MCF 10A (cell line): Measurements from ENCODE around the gene TPSD1. TPM values are rescaled to one million over a fixed set of nuclear protein-coding genes. Genes with fewer than 3 reads are reported as not detected.

ENCODE experiments used
- BruUV-seq: library from RNA; stranded (reverse); fragments of 400-500 nt; replicated peaks from 2 replicates; lab custom pipeline; 2021; lab: Mats Ljungman, UMichigan
- CTCF ChIA-PET: fragments of 300-600 bp; sonication (Branson Sonifier 250); formaldehyde crosslinking; extraction: SDS; loops from one replicate; lab custom pipeline; 2021; ENCODE audit warnings: antibody characterized with exemption, inconsistent platforms; lab: Yijun Ruan, JAX
- POLR2A ChIA-PET: fragments of 300-600, 350-650 bp; sonication (Branson Sonifier 250); formaldehyde crosslinking; extraction: SDS; loops from one replicate; lab custom pipeline; 2020; ENCODE audit warnings: antibody characterized with exemption, inconsistent platforms; lab: Yijun Ruan, JAX
- DNase-seq: peaks from one replicate; pipeline ENCODE4 v3.0.0-alpha.2; 2018; ENCODE audit not compliant: unreplicated experiment
- H3K27ac Mint-ChIP-seq: one replicate; pipeline ENCODE4 v1.8.0; 2022; ENCODE audit warnings: mild to moderate bottlenecking, low read depth, mixed read lengths; ENCODE audit not compliant: unreplicated experiment
- H3K27me3 Mint-ChIP-seq: one replicate; pipeline ENCODE4 v1.8.0; 2022; ENCODE audit warnings: mixed read lengths; ENCODE audit not compliant: insufficient read depth, unreplicated experiment
- H3K36me3 Mint-ChIP-seq: one replicate; pipeline ENCODE4 v1.8.0; 2022; ENCODE audit warnings: mild to moderate bottlenecking, moderate library complexity, mixed read lengths; ENCODE audit not compliant: insufficient read depth, unreplicated experiment
- H3K4me1 Mint-ChIP-seq: one replicate; pipeline ENCODE4 v1.8.0; 2022; ENCODE audit warnings: mixed read lengths; ENCODE audit not compliant: insufficient read depth, unreplicated experiment
- H3K4me3 Mint-ChIP-seq: one replicate; pipeline ENCODE4 v1.8.0; 2022; ENCODE audit warnings: mild to moderate bottlenecking, moderate library complexity, mixed read lengths; ENCODE audit not compliant: unreplicated experiment
- H3K9me3 Mint-ChIP-seq: one replicate; pipeline ENCODE4 v1.8.0; 2022; ENCODE audit warnings: mixed read lengths; ENCODE audit not compliant: unreplicated experiment
- CTCF ChIP-seq: fragments of 200-600 bp; IDR thresholded peaks from one replicate; pipeline ENCODE4 v1.8.0; 2022; ENCODE audit warnings: antibody characterized with exemption, mild to moderate bottlenecking; ENCODE audit not compliant: unreplicated experiment
- intact Hi-C: fragments of 100-400 bp; cut with micrococcal nuclease; formaldehyde crosslinking; loops from 2 replicates; pipeline ENCODE4 v1.14.1; 2022
- total RNA-seq: library from RNA; stranded (reverse); gene quantifications from 2 replicates; pipeline ENCODE4 v1.2.3, GENCODE V29; 2022

TPSD1 gene
- total RNA-seq, 1 experiment from 2014 or later, result not detected

- DNase-seq, result no peak
- Mint-ChIP-seq H3K9me3 (no peaks in the 10 kb centered on the region), H3K36me3 (no peaks in the 10 kb centered on the region), H3K27me3 (peaks cover 22% of the 10 kb centered on the region), H3K27ac (no peak overlapping the region), H3K4me3 (no peak overlapping the region), H3K4me1 (no peaks in the 10 kb centered on the region)
- no TSS peak for BruUV-seq
- ChIA-PET CTCF (interaction anchor here (0.6 kb wide), 1 partner anchor 234 kb away, joined by 5 read pairs; no protein-coding TSS in a partner anchor), POLR2A (no interaction called here)
- intact Hi-C loops, result no loop called here
- TF ChIP-seq CTCF, result no peak
These were observed 46.8 kb upstream of the TPSD1 start for GRCh38 chr16:1209081-1209480.

GRCh38 chr16:1210461-1210860 lies 45.4 kb upstream of the TPSD1 start:
- DNase-seq, result no peak
- no peaks in the 10 kb centered on the region for H3K4me1 Mint-ChIP-seq
- H3K27ac Mint-ChIP-seq, result no peak overlapping the region
- intact Hi-C loops, result no loop called here
- no peak for TF ChIP-seq CTCF
- ChIA-PET CTCF (no interaction called here), POLR2A (no interaction called here)
- BruUV-seq, result no TSS peak
- no peaks in the 10 kb centered on the region for H3K9me3 Mint-ChIP-seq
- H3K36me3 Mint-ChIP-seq, result no peaks in the 10 kb centered on the region
- no peak overlapping the region for H3K4me3 Mint-ChIP-seq
- peaks cover 22% of the 10 kb centered on the region for H3K27me3 Mint-ChIP-seq

GRCh38 chr16:1211451-1212268 lies 44.2 kb upstream of the TPSD1 start:
- DNase-seq, result no peak
- no peaks in the 10 kb centered on the region for H3K4me1 Mint-ChIP-seq
- peaks cover 21% of the 10 kb centered on the region for H3K27me3 Mint-ChIP-seq
- CTCF ChIA-PET, result no interaction called here
- no peaks in the 10 kb centered on the region for H3K9me3 Mint-ChIP-seq
- H3K4me3 Mint-ChIP-seq, result no peak overlapping the region
- POLR2A ChIA-PET, result no interaction called here
- no TSS peak for BruUV-seq
- no peaks in the 10 kb centered on the region for H3K36me3 Mint-ChIP-seq
- TF ChIP-seq CTCF, result no peak
- no peak overlapping the region for H3K27ac Mint-ChIP-seq
- intact Hi-C loops, result no loop called here

GRCh38 chr16:1212616-1213194 lies 43.2 kb upstream of the TPSD1 start:
- BruUV-seq, result no TSS peak
- peaks cover 20% of the 10 kb centered on the region for H3K27me3 Mint-ChIP-seq
- no peaks in the 10 kb centered on the region for H3K4me1 Mint-ChIP-seq
- no peak overlapping the region for H3K4me3 Mint-ChIP-seq
- DNase-seq, result no peak
- CTCF ChIA-PET, result no interaction called here
- no peak overlapping the region for H3K27ac Mint-ChIP-seq
- no peaks in the 10 kb centered on the region for H3K9me3 Mint-ChIP-seq
- no peak for TF ChIP-seq CTCF
- POLR2A ChIA-PET, result no interaction called here
- intact Hi-C loops, result no loop called here
- H3K36me3 Mint-ChIP-seq, result no peaks in the 10 kb centered on the region
